HepG2 (cell line): ENCODE data around the gene TM4SF18. TPM values are rescaled to one million over a fixed set of nuclear protein-coding genes. Genes with fewer than 3 reads are reported as not detected.
A peak's percentile ranks its signal among the peaks of the same experiment; 100 is the strongest.

Experiments
- BORCS8-MEF2B ChIP-seq: sonication (generic); formaldehyde crosslinking; IDR thresholded peaks from 2 replicates; pipeline ENCODE4 v1.8.0; 2022; ENCODE audit warnings: mild to moderate bottlenecking, missing genetic modification reagents
- HIC2 ChIP-seq: sonication (generic); formaldehyde crosslinking; IDR thresholded peaks from 2 replicates; pipeline ENCODE4 v1.9.0; 2022; ENCODE audit warnings: low read depth, missing genetic modification reagents
- HNF1A ChIP-seq, 2 experiments: sonication (generic) in 1 of 2; formaldehyde crosslinking in 1 of 2; IDR thresholded peaks; 2 replicates each; pipeline versions ENCODE4 v1.4.0 to v1.6.1; 2016 to 2020; ENCODE audit warnings: borderline replicate concordance in 1 of 2, low read depth in 1 of 2, mild to moderate bottlenecking in 1 of 2, missing genetic modification reagents in 1 of 2
- KAT7 ChIP-seq: IDR thresholded peaks from 2 replicates; pipeline ENCODE4 v1.6.1; 2018; ENCODE audit warnings: borderline replicate concordance, missing compliant biosample characterization
- MEF2D ChIP-seq: sonication (generic); formaldehyde crosslinking; IDR thresholded peaks from 2 replicates; pipeline ENCODE4 v1.5.1; 2020; ENCODE audit warnings: mild to moderate bottlenecking, missing genetic modification reagents
- NFIC ChIP-seq: IDR thresholded peaks from 2 replicates; pipeline ENCODE4 v1.6.1; 2012; ENCODE audit warnings: mild to moderate bottlenecking, low read length, inconsistent platforms
- NFKB2 ChIP-seq: sonication (generic); formaldehyde crosslinking; IDR thresholded peaks from 2 replicates; pipeline ENCODE4 v1.4.0; 2020; ENCODE audit warnings: missing genetic modification reagents, borderline replicate concordance
- ZHX1 ChIP-seq: sonication (generic); formaldehyde crosslinking; IDR thresholded peaks from 2 replicates; pipeline ENCODE4 v1.8.1; 2022; ENCODE audit warnings: low read depth, mild to moderate bottlenecking, missing genetic modification reagents
- ZNF331 ChIP-seq: sonication (generic); formaldehyde crosslinking; IDR thresholded peaks from 2 replicates; pipeline ENCODE4 v1.4.0; 2020; ENCODE audit warnings: missing genetic modification reagents
- ZNF652 ChIP-seq: IDR thresholded peaks from 2 replicates; pipeline ENCODE4 v1.6.1; 2016; ENCODE audit warnings: low read depth, borderline replicate concordance
- polyA plus RNA-seq, 8 experiments: library from polyadenylated mRNA; depleted of rRNA in 3 of 8; stranded (reverse) in 7 of 8; unstranded in 1 of 8; fragments of >200 nt; fragmentation: Illumina TruSeq in 4 of 8; extraction: Trizol in 4 of 8; gene quantifications; 2 replicates each; pipeline versions ENCODE4 v1.2.1 to v1.2.3, GENCODE V29; 2011 to 2016; ENCODE audit warnings: low read depth in 4 of 8, missing spikeins in 1 of 8, mixed read lengths in 1 of 8; ENCODE audit not compliant: insufficient read depth in 1 of 8
- total RNA-seq, 5 experiments: library from RNA; depleted of rRNA; stranded (reverse); fragments of >200 nt; fragmentation: Illumina TruSeq; extraction: Trizol; gene quantifications; 2 replicates each; pipeline ENCODE4 v1.2.3, GENCODE V29; 2016; ENCODE audit warnings: low read depth in 1 of 5

The TM4SF18 gene
- total and polyA plus RNA-seq, 2 of the 13 experiments (the other 11 are each of a cell fraction or from before 2014, with no cell fraction given) = 0.15 TPM; not detected in 1

- TF ChIP-seq ZNF652 (CRISPR knock-in tag) (0 out of 2 replicates have a peak, but pooled peaks have one; percentile 8), NFIC (no peak), ZHX1 (CRISPR knock-in tag) (no peak), HNF1A (IDR thresholded peaks at IDR 0.05; ENCODE audit: low read depth) (no peak), HNF1A (CRISPR knock-in tag; IDR thresholded peaks at IDR 0.05; ENCODE audit: borderline replicate concordance) (peak; percentile 53; the same call in 1 of the 2 replicates), KAT7 (CRISPR knock-in tag) (no peak), NFKB2 (peak; percentile 37; the same call in 1 of the 2 replicates), ZNF331 (CRISPR knock-in tag) (peak; percentile 74), MEF2D (CRISPR knock-in tag) (0 out of 2 replicates have a peak, but pooled peaks have one; percentile 28), HIC2 (peak; percentile 44; the same call in 1 of the 2 replicates), BORCS8-MEF2B (CRISPR knock-in tag) (0 out of 2 replicates have a peak, but pooled peaks have one; percentile 37)
These were observed 19.1 kb upstream of the TM4SF18 start (continued) for GRCh38 chr3:149352556-149352955.
